Lower leg skin (tissue), 3 donors: Measurements from ENCODE around the gene DLG2.

Source experiments
- CTCF ChIP-seq, 3 donors: fragments of 450-650 bp; IDR thresholded peaks; one replicate each; pipeline ENCODE4 v1.5.1; 2016; ENCODE audit warnings: antibody characterized with exemption in 3 of 3, mild to moderate bottlenecking in 3 of 3, moderate library complexity in 2 of 3
- POLR2A ChIP-seq, 2 donors: fragments of 450-650 bp; IDR thresholded peaks; one replicate each; pipeline ENCODE4 v1.6.1; 2016 to 2017; ENCODE audit warnings: antibody characterized with exemption in 2 of 2, mild to moderate bottlenecking in 1 of 2, moderate library complexity in 1 of 2

GRCh38 chr11:84581083-84581482, 1046.1 kb downstream of the DLG2 start:
- TF ChIP-seq CTCF (IDR thresholded peaks at IDR 0.05) (no peak), POLR2A (IDR thresholded peaks at IDR 0.05) (no peak)
